ENCODE measurements around the gene PDE10A.

PDE10A gene

GRCh38 chr6:165655191-165655590 is 7.8 kb downstream of the PDE10A start:
- no peak for DNase-seq (ENCODE audit: low read depth)

- no peak for DNase-seq (ENCODE audit: low read depth)
Measured at GRCh38 chr6:165654144-165654543, 8.9 kb downstream of the PDE10A start.

GRCh38 chr6:165653607-165654006 is 9.4 kb downstream of the PDE10A start:
- DNase-seq (ENCODE audit: low read depth): no peak

DNA sequence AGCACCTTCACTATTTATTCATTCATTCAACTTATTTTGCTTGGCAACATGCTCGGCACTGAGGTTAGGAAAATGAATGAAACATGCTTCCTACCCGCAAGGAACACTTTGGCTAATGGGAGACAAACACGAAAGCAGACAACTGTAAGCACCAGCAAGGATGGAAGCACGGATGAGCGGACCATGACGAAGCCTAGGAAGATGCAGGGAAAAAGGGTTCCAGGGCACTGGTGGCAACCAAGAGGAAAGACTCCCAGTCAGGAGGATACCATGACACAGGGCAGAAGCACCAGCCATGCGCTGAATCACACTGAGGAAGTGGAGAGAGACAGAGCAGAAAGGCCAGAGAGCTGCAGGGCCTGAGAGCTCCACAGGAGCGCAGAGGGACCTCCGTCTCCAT is 9.8 kb downstream of the PDE10A start:
- no peak for DNase-seq (ENCODE audit: low read depth)

DNA sequence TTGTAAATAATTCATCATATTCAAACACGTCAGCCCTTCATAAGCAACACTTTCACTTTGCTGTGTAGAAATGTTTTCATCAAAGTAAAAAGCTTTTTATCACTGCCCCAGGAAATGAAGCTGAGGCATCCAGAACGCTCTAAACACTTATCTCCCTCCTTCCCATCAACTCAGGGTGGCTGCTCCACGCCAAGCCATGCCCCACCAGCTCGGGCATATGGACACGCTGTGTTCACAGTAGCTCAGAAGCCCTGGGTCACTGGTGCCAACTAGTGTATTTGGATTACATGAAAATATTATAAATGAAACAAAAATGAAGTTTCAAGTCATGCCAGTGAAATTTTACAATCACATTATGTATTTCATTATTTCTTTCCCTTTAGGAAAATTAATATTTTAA is 10.3 kb downstream of the PDE10A start:
- DNase-seq (ENCODE audit: low read depth): no peak

GRCh38 chr6:165649166-165650137 is 13.6 kb downstream of the PDE10A start:
- DNase-seq (ENCODE audit: low read depth): no peak

DNA sequence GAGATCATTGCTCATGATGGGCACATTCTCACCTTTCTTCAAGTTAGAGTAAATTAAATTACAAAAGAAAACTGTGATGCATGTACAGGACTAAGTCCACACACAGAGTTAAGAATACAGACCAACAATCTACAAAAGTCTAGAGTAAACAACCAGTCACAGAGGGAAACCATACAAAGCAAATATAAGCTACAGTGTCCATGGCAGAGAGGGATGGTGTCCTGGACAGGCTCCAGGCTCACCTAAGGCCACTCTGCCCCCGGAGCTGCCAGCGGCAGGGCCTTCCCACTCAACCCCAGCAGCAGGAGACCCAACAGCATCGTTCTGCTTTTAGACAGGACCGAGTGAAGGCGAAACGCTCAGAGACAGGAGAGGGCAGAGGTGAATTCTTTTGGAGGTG is 16.0 kb downstream of the PDE10A start:
- DNase-seq (ENCODE audit: low read depth): no peak

DNA sequence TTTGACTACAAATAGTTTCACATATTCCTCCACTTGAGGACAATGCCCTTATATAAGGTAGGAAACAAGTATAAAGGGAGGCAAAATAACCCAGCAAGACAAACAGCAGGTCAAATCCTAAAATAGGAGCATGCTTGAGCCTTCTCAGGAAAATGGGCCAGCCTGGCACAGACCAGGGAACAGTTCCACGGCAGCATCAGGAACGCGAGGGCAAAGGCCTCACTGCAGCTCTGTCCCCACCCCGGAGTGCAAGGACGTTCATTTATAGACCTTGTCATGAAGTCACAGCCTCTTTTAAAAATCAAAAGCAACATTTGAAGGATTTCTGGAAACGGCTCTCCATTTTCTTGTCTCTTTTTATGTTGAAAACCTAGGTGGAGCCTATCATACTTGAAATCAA is 17.1 kb downstream of the PDE10A start:
- no peak for DNase-seq (ENCODE audit: low read depth)

GRCh38 chr6:165644586-165645266 is 18.3 kb downstream of the PDE10A start:
- no peak for DNase-seq (ENCODE audit: low read depth)

- no peak for DNase-seq (ENCODE audit: low read depth)
Measured at GRCh38 chr6:165643015-165643414, 20.0 kb downstream of the PDE10A start.

DNA sequence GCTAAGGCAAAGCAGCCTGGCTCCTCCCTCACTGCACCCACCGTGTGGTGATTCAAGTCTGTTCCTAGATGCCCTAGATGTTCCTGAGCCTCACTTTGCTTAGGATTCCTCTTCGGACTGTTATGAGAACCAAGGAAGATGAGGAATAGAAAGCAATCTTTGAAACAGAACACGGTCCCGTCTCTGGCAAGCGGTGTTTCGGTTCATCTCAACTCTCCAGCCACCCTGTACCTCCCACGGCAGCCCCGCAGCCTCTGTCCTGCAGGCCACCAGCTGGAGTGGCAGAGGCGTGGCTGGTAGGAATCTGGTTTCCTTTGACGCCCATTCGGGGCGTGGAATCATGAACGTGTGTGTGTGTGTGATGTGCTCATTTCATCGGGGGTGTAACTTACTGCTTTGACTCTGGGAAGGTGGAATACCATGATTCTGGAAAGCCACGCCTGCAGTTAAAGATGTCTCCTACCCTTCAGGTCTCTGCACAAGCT is 21.3 kb downstream of the PDE10A start:
- no peak for DNase-seq (ENCODE audit: low read depth)

- DNase-seq (ENCODE audit: low read depth): no peak
Measured at GRCh38 chr6:165640806-165641205, 22.2 kb downstream of the PDE10A start.

DNA sequence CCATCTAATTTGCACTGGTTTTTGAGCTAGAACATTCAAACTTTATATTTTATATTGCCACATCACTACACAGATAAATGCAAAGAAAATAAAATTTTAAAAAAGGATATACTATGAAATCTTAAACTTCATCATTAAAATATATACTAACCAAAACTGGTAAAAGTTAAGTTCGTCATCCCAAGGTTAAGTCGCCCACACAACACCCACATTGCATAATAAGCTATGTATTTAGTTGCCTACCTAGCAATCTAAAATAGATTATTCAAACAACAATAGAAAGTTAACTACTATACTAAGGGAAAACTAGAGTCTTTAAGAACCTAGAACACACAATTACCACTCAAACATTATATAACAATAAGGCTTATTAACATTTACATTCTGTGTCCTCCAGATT is 24.5 kb downstream of the PDE10A start:
- no peak for DNase-seq (ENCODE audit: low read depth)

- no peak for DNase-seq (ENCODE audit: low read depth)
Measured at GRCh38 chr6:165637586-165637985, 25.5 kb downstream of the PDE10A start.

DNA sequence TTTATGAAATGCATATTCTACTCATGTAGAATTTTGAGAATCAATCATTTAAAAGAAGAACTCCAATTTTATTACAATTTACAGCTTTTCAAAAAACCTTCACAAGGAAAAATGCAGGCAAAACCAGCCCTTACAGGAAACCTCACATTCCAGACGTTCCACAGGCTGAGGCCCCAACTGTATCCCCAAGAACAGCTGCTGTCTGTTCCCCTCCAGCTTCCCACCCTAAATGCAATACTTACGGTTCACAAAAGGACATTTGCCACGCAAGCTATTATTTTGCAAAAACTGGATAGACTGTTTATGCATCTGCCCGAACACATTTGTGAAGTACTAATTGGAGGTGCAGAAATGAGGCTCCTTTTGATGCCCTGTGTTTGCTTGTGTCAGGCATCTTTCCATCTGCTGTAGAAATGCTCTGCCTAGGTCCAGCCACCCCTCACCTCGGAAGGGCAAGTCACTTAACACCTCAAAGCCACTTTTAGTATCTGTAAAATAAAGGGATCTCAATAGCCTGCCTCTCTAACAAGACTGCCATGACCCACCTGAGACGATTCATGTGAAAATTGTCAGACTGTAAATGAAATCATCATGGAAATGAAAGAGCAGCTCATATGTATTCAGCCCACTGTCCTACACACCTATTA is 26.5 kb downstream of the PDE10A start:
- no peak for DNase-seq (ENCODE audit: low read depth)

DNA sequence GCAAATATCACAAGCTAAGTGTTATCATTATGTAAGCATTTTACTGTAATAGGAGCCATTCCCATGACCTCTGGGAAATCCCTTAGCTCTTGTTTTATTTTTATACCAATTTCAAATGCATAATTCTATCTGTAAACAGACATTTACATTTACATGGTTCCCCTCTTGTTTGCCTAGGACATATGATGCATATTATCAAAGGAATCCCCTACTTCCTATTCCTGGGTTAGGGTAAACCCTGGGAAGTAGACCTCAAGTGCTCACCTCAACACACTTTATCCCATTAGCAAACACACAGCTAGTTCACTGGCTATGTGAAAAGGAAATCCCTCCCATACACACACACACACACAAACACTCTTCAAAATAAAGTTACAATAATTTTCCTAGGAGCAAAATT is 27.1 kb downstream of the PDE10A start:
- no peak for DNase-seq (ENCODE audit: low read depth)

DNA sequence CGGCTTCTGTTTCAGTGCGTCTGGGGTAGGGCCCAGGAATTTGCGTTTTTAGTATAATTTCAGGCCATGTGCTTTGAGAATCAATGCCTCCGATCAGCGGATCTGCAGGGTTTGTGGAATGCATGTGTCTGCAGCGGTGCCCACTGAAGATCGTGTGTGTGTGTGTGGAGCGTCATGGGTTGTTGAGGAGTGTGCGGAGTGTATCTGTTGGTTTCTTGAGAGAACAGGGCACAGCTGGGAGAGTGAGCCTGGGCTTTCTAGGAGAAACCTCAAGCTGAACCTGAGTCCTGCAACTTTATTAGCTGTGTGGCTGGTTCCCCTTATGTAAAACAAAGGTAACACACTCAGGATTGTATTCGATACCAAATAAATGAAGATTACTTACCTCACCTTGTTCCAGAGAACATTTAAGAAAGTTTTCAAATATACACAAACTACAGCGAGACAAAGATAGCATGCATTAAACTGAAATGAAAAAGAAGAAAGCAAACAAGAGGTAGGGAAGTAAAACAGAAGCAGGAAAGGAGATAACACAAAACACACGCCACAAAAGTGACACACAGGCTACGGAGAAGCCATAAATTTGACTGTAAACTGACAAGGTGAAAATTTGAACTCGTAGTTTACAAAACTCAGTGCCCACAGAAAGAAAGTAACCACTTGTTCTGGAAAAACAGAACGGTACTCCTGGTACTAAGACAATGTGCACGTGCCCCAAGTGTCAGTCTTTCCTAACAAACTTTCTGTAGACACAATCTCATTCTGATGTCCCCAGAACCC is 28.8 kb downstream of the PDE10A start:
- DNase-seq (ENCODE audit: low read depth): no peak

DNA sequence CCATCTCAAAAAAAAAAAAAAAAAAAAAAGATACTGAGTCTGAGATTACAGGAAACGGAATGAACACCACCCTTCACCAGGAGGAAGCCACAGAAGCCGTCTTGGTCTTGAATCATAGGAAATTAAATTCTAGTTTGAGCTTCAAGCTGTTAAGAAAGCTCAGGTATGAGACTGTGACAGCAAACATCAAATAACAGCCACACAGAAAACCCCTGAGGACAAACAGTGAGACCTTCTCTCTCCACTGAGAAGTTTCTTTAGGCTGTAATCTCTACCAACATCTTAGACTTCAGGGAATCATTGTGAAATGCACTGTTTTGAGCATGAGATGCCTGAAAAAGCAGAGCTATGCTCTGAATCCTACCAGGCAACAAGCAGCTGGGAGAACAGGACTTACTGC is 30.8 kb downstream of the PDE10A start:
- no peak for DNase-seq (ENCODE audit: low read depth)

- no peak for DNase-seq (ENCODE audit: low read depth)
Measured at GRCh38 chr6:165630544-165630953, 32.5 kb downstream of the PDE10A start.

GRCh38 chr6:165628955-165629354 is 34.1 kb downstream of the PDE10A start:
- no peak for DNase-seq (ENCODE audit: low read depth)

DNA sequence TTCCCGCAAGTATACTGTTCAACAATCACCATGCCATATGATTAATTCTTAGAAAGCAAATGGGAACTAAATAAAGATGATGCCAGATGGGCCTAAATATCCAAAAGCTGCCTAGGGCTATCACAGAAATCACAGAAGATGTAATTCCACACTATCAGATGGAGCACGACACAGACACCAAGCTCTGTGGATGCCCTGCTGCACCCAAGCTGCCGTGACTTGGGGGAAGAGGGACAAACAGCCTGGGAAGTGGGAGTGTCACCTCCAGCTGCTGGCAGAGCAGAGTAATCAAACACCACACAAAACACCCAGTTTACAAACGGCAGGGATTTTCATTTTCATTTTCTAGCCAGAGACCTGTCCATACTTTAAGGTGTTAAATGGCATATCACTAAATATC is 35.7 kb downstream of the PDE10A start:
- no peak for DNase-seq (ENCODE audit: low read depth)

DNA sequence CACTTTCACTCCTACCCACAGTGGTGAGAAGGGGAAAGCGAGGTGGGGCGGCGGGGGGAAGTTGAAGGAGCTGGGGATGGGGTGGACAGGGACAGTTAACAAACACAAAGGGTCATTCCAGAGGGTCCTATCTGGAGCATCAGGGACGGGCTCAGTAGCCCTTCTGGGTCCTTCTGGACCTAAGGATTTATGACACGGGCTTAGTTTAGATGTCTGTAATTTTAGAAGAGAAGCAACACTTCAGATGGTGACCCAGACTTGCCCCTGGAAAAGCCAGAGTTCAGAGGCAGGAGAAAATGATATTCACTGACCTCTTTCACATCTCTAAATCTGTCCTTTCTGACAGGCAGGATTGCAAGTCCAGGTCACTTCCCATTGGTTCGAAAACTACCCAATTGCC is 36.3 kb downstream of the PDE10A start:
- DNase-seq (ENCODE audit: low read depth): no peak

Data from stimulated activated CD8-positive, alpha-beta memory T cell treated with anti-CD3 and anti-CD28 coated beads, Interleukin-15, amount 100 ng/mL, for 24 hours (primary cell).